Measurements from ENCODE around the gene SCN5A. TPM values are rescaled to one million over a fixed set of nuclear protein-coding genes. Genes with fewer than 3 reads are reported as not detected.
A peak's percentile ranks its signal among the peaks of the same experiment; 100 is the strongest.

Gene SCN5A
- total and polyA plus RNA-seq, 2 of the 13 experiments (the other 11 are each of a cell fraction or from before 2014, with no cell fraction given): 0.22 TPM; not detected in 1

DNA sequence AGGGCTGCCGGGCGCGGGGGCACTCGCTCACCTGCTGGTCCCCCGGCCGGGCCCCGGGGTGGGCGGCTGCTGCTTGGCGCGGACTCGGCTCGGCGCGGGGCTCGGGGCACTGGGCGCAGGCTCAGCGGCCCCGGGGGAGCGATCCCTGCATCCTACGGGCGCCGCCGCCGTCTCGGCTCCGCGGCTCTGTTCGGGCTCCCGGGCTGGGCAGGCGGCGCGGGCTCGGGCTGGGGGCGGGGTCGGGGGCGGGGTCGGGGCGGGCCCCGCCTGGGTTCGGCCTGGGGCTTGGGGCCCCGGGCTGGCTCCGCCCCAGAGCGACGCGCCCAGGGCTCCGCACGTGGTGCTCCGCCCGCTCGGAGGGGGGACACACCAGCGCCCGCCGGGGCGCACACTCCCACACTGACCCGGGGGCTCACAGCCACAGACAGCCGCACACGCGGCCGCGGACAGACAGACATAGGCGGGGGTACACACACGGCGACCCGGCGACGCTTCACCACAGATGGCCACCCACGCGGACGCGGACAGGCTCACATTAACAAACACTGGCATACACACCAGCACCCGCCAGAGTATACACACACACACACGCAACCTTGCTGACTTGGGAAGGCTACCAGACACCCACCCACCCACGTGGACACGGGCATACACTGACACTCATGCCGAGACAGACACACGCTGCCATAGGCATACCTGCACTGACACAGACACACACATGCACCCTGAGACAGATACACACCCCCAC lies at the start of gene SCN5A (continued):
- TF ChIP-seq ZNF616 (CRISPR knock-in tag; IDR thresholded peaks at IDR 0.05; ENCODE audit: low read depth): no peak
- TF ChIP-seq, protein P1, sequence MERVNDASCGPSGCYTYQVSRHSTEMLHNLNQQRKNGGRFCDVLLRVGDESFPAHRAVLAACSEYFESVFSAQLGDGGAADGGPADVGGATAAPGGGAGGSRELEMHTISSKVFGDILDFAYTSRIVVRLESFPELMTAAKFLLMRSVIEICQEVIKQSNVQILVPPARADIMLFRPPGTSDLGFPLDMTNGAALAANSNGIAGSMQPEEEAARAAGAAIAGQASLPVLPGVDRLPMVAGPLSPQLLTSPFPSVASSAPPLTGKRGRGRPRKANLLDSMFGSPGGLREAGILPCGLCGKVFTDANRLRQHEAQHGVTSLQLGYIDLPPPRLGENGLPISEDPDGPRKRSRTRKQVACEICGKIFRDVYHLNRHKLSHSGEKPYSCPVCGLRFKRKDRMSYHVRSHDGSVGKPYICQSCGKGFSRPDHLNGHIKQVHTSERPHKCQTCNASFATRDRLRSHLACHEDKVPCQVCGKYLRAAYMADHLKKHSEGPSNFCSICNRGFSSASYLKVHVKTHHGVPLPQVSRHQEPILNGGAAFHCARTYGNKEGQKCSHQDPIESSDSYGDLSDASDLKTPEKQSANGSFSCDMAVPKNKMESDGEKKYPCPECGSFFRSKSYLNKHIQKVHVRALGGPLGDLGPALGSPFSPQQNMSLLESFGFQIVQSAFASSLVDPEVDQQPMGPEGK (CRISPR knock-in tag; IDR thresholded peaks at IDR 0.05): 0 out of 2 replicates have a peak, but pooled peaks have one; percentile 18
- TF ChIP-seq, protein P2, sequence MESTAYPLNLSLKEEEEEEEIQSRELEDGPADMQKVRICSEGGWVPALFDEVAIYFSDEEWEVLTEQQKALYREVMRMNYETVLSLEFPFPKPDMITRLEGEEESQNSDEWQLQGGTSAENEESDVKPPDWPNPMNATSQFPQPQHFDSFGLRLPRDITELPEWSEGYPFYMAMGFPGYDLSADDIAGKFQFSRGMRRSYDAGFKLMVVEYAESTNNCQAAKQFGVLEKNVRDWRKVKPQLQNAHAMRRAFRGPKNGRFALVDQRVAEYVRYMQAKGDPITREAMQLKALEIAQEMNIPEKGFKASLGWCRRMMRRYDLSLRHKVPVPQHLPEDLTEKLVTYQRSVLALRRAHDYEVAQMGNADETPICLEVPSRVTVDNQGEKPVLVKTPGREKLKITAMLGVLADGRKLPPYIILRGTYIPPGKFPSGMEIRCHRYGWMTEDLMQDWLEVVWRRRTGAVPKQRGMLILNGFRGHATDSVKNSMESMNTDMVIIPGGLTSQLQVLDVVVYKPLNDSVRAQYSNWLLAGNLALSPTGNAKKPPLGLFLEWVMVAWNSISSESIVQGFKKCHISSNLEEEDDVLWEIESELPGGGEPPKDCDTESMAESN (CRISPR knock-in tag; conservative IDR thresholded peaks at IDR 0.05): 0 out of 2 replicates have a peak, but pooled peaks have one; percentile 32
- no peak for TF ChIP-seq ELF3 (CRISPR knock-in tag; IDR thresholded peaks at IDR 0.05)
- no peak for TF ChIP-seq ZFAT (CRISPR knock-in tag; conservative IDR thresholded peaks at IDR 0.05)
- TF ChIP-seq KMT2B (CRISPR knock-in tag; IDR thresholded peaks at IDR 0.05): no peak
- TF ChIP-seq SAP130 (CRISPR knock-in tag; IDR thresholded peaks at IDR 0.05; ENCODE audit: low read depth): peak; percentile 18; the same call in 1 of the 2 replicates
- no peak for TF ChIP-seq CAMTA2 (CRISPR knock-in tag; IDR thresholded peaks at IDR 0.05; ENCODE audit: borderline replicate concordance)
- no peak for TF ChIP-seq ZFP37 (CRISPR knock-in tag; IDR thresholded peaks at IDR 0.05; ENCODE audit: borderline replicate concordance)
- TF ChIP-seq HNF4A (CRISPR knock-in tag; IDR thresholded peaks at IDR 0.05): no peak
- TF ChIP-seq SNAI1 (CRISPR knock-in tag; IDR thresholded peaks at IDR 0.05; ENCODE audit: borderline replicate concordance): no peak
- TF ChIP-seq, protein P3, sequence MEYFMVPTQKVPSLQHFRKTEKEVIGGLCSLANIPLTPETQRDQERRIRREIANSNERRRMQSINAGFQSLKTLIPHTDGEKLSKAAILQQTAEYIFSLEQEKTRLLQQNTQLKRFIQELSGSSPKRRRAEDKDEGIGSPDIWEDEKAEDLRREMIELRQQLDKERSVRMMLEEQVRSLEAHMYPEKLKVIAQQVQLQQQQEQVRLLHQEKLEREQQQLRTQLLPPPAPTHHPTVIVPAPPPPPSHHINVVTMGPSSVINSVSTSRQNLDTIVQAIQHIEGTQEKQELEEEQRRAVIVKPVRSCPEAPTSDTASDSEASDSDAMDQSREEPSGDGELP (IDR thresholded peaks at IDR 0.05; ENCODE audit: borderline replicate concordance, low read depth): no peak
- TF ChIP-seq ZNF75D (CRISPR knock-in tag; IDR thresholded peaks at IDR 0.05; ENCODE audit: borderline replicate concordance): no peak
- TF ChIP-seq, protein P4, sequence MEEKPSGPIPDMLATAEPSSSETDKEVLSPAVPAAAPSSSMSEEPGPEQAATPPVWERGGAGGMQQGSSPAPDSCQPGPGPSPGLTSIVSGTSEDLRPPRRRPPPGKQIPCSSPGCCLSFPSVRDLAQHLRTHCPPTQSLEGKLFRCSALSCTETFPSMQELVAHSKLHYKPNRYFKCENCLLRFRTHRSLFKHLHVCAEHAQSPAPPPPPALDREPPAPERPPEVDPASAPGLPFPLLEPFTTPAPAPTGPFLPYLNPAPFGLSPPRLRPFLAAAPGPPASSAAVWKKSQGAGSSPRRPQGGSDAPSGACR (CRISPR knock-in tag; IDR thresholded peaks at IDR 0.05): no peak
- 0 out of 2 replicates have a peak, but pooled peaks have one; percentile 62 for TF ChIP-seq ZNF678 (CRISPR knock-in tag; IDR thresholded peaks at IDR 0.05)
- TF ChIP-seq, protein P5, sequence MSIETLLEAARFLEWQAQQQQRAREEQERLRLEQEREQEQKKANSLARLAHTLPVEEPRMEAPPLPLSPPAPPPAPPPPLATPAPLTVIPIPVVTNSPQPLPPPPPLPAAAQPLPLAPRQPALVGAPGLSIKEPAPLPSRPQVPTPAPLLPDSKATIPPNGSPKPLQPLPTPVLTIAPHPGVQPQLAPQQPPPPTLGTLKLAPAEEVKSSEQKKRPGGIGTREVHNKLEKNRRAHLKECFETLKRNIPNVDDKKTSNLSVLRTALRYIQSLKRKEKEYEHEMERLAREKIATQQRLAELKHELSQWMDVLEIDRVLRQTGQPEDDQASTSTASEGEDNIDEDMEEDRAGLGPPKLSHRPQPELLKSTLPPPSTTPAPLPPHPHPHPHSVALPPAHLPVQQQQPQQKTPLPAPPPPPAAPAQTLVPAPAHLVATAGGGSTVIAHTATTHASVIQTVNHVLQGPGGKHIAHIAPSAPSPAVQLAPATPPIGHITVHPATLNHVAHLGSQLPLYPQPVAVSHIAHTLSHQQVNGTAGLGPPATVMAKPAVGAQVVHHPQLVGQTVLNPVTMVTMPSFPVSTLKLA (IDR thresholded peaks at IDR 0.05): 0 out of 2 replicates have a peak, but pooled peaks have one; percentile 16
- no peak for TF ChIP-seq ZNF788 (CRISPR knock-in tag; IDR thresholded peaks at IDR 0.05; ENCODE audit: borderline replicate concordance)
- TF ChIP-seq ZNF333 (CRISPR knock-in tag; IDR thresholded peaks at IDR 0.05; ENCODE audit: borderline replicate concordance): no peak
- no peak for TF ChIP-seq ZNF224 (CRISPR knock-in tag; IDR thresholded peaks at IDR 0.05)
- TF ChIP-seq, protein P6, sequence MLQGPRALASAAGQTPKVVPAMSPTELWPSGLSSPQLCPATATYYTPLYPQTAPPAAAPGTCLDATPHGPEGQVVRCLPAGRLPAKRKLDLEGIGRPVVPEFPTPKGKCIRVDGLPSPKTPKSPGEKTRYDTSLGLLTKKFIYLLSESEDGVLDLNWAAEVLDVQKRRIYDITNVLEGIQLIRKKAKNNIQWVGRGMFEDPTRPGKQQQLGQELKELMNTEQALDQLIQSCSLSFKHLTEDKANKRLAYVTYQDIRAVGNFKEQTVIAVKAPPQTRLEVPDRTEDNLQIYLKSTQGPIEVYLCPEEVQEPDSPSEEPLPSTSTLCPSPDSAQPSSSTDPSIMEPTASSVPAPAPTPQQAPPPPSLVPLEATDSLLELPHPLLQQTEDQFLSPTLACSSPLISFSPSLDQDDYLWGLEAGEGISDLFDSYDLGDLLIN (CRISPR knock-in tag; IDR thresholded peaks at IDR 0.05; ENCODE audit: borderline replicate concordance): no peak
- TF ChIP-seq ZNF143 (CRISPR knock-in tag; IDR thresholded peaks at IDR 0.05): no peak
